Measurements from ENCODE around the gene RASSF10.

The RASSF10 gene

GRCh38 chr11:13008625-13009475, at the start of gene RASSF10:
Gene RASSF10 (plus strand): TSS chr11:13009316. CDS start chr11:13009577, 261 bp downstream.
- peak; percentile 39 for DNase-seq (ENCODE audit: low spot score)

GRCh38 chr11:12961615-12962014, 47.5 kb upstream of the RASSF10 start:
- no peak for DNase-seq (ENCODE audit: low spot score)

GRCh38 chr11:12962306-12962705, 46.8 kb upstream of the RASSF10 start:
- DNase-seq (ENCODE audit: low spot score): no peak

- no peak for DNase-seq (ENCODE audit: low spot score)
These were observed 46.1 kb upstream of the RASSF10 start for GRCh38 chr11:12963051-12963450.

GRCh38 chr11:12963792-12964536, 45.2 kb upstream of the RASSF10 start:
- peak; percentile 81 for DNase-seq (ENCODE audit: low spot score)

- DNase-seq (ENCODE audit: low spot score): no peak
These were observed 44.5 kb upstream of the RASSF10 start for GRCh38 chr11:12964650-12965049.

- DNase-seq (ENCODE audit: low spot score): no peak
These were observed 43.1 kb upstream of the RASSF10 start for GRCh38 chr11:12966002-12966401.

- no peak for DNase-seq (ENCODE audit: low spot score)
These were observed 41.0 kb upstream of the RASSF10 start for GRCh38 chr11:12968101-12968500.

- no peak for DNase-seq (ENCODE audit: low spot score)
These were observed 40.3 kb upstream of the RASSF10 start for GRCh38 chr11:12968826-12969225.

GRCh38 chr11:12971955-12972354, 37.2 kb upstream of the RASSF10 start:
- no peak for DNase-seq (ENCODE audit: low spot score)

- no peak for DNase-seq (ENCODE audit: low spot score)
These were observed 35.5 kb upstream of the RASSF10 start for GRCh38 chr11:12973528-12974181.

- no peak for DNase-seq (ENCODE audit: low spot score)
These were observed 33.9 kb upstream of the RASSF10 start for GRCh38 chr11:12975195-12975594.

- no peak for DNase-seq (ENCODE audit: low spot score)
These were observed 29.0 kb upstream of the RASSF10 start for GRCh38 chr11:12979928-12980689.

GRCh38 chr11:12981676-12982522, 27.2 kb upstream of the RASSF10 start:
- no peak for DNase-seq (ENCODE audit: low spot score)

- no peak for DNase-seq (ENCODE audit: low spot score)
These were observed 25.8 kb upstream of the RASSF10 start for GRCh38 chr11:12983336-12983735.

GRCh38 chr11:12986194-12986898, 22.8 kb upstream of the RASSF10 start:
- no peak for DNase-seq (ENCODE audit: low spot score)

- DNase-seq (ENCODE audit: low spot score): no peak
These were observed 19.5 kb upstream of the RASSF10 start for GRCh38 chr11:12989428-12990161.

- no peak for DNase-seq (ENCODE audit: low spot score)
These were observed 19.0 kb upstream of the RASSF10 start for GRCh38 chr11:12990162-12990480.

GRCh38 chr11:12991426-12991825, 17.7 kb upstream of the RASSF10 start:
- no peak for DNase-seq (ENCODE audit: low spot score)

GRCh38 chr11:12993626-12994025, 15.5 kb upstream of the RASSF10 start:
- DNase-seq (ENCODE audit: low spot score): no peak
